Measurements from ENCODE around the gene TMEM11.

- no peak for TF ChIP-seq POLR2A (IDR thresholded peaks at IDR 0.05; ENCODE audit: low read length)
- no peak for TF ChIP-seq GATA1 (IDR thresholded peaks at IDR 0.05; ENCODE audit: low read depth, low read length)
These were observed 13.2 kb downstream of the TMEM11 start for GRCh38 chr17:21200590-21201297.

Measured in erythroblast (primary cell).